ENCODE measurements around the gene MRC2. TPM values are rescaled to one million over a fixed set of nuclear protein-coding genes. Genes with fewer than 3 reads are reported as not detected.

MRC2 gene
- total RNA-seq, 1 experiment from 2014 or later = 34.3 TPM

DNA sequence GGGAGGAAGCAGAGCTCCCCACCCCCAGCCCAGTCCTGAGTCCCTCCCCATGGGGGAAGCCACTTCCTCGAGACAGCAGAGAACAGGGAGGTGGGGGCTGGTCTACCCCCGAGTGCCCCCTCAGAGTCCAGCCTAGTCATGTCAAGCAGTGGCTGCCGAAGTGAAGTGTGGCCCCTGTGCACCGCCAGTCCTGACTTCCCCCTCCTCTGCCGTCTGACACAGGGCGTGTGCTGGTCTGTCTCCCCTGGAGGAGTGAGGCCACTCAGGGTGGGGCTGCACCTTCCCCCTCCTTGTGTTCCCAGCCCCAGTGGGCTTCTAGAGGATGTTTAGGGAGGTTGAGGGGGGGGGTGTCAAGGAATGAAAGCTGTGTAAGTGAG, 46.9 kb downstream of the MRC2 start:
- no peaks in the 10 kb centered on the region for H3K27me3 ChIP-seq (replicated peaks; ENCODE audit: insufficient read depth, low read depth, low read length, poor library complexity)
- CTCF ChIA-PET = no interaction called here
- no TSS peak for BruUV-seq (replicated peaks)
- no peaks in the 10 kb centered on the region for H3K9me3 ChIP-seq (ENCODE audit: low read depth, low read length, poor library complexity, severe bottlenecking)
- H3K4me1 ChIP-seq (ENCODE audit: insufficient read depth, low read length, poor library complexity, severe bottlenecking) = no peaks in the 10 kb centered on the region
- TF ChIP-seq, protein P1, sequence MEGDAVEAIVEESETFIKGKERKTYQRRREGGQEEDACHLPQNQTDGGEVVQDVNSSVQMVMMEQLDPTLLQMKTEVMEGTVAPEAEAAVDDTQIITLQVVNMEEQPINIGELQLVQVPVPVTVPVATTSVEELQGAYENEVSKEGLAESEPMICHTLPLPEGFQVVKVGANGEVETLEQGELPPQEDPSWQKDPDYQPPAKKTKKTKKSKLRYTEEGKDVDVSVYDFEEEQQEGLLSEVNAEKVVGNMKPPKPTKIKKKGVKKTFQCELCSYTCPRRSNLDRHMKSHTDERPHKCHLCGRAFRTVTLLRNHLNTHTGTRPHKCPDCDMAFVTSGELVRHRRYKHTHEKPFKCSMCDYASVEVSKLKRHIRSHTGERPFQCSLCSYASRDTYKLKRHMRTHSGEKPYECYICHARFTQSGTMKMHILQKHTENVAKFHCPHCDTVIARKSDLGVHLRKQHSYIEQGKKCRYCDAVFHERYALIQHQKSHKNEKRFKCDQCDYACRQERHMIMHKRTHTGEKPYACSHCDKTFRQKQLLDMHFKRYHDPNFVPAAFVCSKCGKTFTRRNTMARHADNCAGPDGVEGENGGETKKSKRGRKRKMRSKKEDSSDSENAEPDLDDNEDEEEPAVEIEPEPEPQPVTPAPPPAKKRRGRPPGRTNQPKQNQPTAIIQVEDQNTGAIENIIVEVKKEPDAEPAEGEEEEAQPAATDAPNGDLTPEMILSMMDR (conservative IDR thresholded peaks at IDR 0.05; ENCODE audit: low read depth, low read length) = no peak
- no peak for TF ChIP-seq EZH2 (IDR thresholded peaks at IDR 0.05; ENCODE audit: borderline replicate concordance, low read depth, low read length, poor library complexity, severe bottlenecking)
- H3K27ac ChIP-seq (ENCODE audit: low read depth, low read length, poor library complexity, severe bottlenecking) = no peak overlapping the region
- no peak overlapping the region for H3K4me3 ChIP-seq (ENCODE audit: low read depth, low read length, poor library complexity, severe bottlenecking)
- DNase-seq (ENCODE audit: low spot score) = no peak
- no peaks in the 10 kb centered on the region for H3K36me3 ChIP-seq (ENCODE audit: insufficient read depth, low read length, poor library complexity, severe bottlenecking)
- POLR2A ChIA-PET (ENCODE audit: low non-redundant PET) = no interaction called here
- intact Hi-C loops (cut with micrococcal nuclease; ENCODE audit: unreplicated experiment) = no loop called here

DNA sequence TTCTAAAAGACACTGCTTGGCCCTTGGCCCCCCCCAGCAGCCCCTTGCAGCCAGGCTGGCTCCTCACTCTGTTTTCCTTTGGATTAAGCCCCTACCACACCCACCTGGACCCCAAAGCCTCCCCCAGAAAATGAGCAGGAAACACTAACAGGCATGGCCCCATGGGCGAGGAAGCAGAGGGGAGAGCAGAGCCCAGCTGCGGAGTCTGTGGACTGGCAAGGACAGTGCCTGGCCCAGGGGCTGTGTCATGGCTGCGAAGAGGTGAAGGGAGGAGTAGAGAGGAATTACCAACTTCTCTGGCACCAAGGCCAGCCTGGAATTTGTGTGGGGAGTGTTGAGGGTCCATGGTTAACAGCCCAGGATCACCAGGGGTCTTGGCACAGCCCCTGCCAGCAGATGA, 47.4 kb downstream of the MRC2 start:
- TF ChIP-seq, protein P1 (conservative IDR thresholded peaks at IDR 0.05; ENCODE audit: low read depth, low read length) = no peak
- no peak overlapping the region for H3K27ac ChIP-seq (ENCODE audit: low read depth, low read length, poor library complexity, severe bottlenecking)
- intact Hi-C loops (cut with micrococcal nuclease; ENCODE audit: unreplicated experiment) = no loop called here
- no peaks in the 10 kb centered on the region for H3K4me1 ChIP-seq (ENCODE audit: insufficient read depth, low read length, poor library complexity, severe bottlenecking)
- BruUV-seq (replicated peaks) = no TSS peak
- DNase-seq (ENCODE audit: low spot score) = no peak
- H3K27me3 ChIP-seq (replicated peaks; ENCODE audit: insufficient read depth, low read depth, low read length, poor library complexity) = no peaks in the 10 kb centered on the region
- no peaks in the 10 kb centered on the region for H3K9me3 ChIP-seq (ENCODE audit: low read depth, low read length, poor library complexity, severe bottlenecking)
- no peaks in the 10 kb centered on the region for H3K36me3 ChIP-seq (ENCODE audit: insufficient read depth, low read length, poor library complexity, severe bottlenecking)
- POLR2A ChIA-PET (ENCODE audit: low non-redundant PET) = no interaction called here
- no peak overlapping the region for H3K4me3 ChIP-seq (ENCODE audit: low read depth, low read length, poor library complexity, severe bottlenecking)
- CTCF ChIA-PET = no interaction called here

DNA sequence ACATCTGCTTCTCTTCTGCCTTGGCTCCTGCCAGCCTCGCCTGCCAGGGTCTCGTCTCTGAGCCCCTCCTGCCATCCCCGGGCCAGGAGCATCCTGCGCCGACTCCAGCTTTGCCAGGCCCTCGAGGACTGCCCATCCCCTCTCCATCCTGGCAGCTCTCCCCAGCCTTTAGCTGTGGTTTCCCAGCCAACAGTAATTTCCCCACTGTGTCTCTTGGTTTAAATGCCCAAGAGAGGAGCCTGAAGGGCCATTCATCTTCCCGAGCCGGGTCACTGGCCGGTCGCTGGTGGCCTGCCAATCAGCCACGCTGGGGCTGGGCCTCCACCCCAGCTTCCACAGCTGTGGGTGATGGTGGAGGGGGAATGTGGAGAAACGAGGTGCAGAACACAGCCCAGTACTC, 47.8 kb downstream of the MRC2 start:
- POLR2A ChIA-PET (ENCODE audit: low non-redundant PET) = no interaction called here
- no peak for DNase-seq (ENCODE audit: low spot score)
- TF ChIP-seq, protein P1 (conservative IDR thresholded peaks at IDR 0.05; ENCODE audit: low read depth, low read length) = no peak
- TF ChIP-seq EZH2 (IDR thresholded peaks at IDR 0.05; ENCODE audit: borderline replicate concordance, low read depth, low read length, poor library complexity, severe bottlenecking) = no peak
- Histone ChIP-seq H3K9me3 (ENCODE audit: low read depth, low read length, poor library complexity, severe bottlenecking) (no peaks in the 10 kb centered on the region), H3K4me1 (ENCODE audit: insufficient read depth, low read length, poor library complexity, severe bottlenecking) (no peaks in the 10 kb centered on the region), H3K4me3 (ENCODE audit: low read depth, low read length, poor library complexity, severe bottlenecking) (no peak overlapping the region), H3K27me3 (replicated peaks; ENCODE audit: insufficient read depth, low read depth, low read length, poor library complexity) (no peaks in the 10 kb centered on the region), H3K36me3 (ENCODE audit: insufficient read depth, low read length, poor library complexity, severe bottlenecking) (no peaks in the 10 kb centered on the region), H3K27ac (ENCODE audit: low read depth, low read length, poor library complexity, severe bottlenecking) (no peak overlapping the region)
- intact Hi-C loops (cut with micrococcal nuclease; ENCODE audit: unreplicated experiment) = no loop called here
- no TSS peak for BruUV-seq (replicated peaks)
- CTCF ChIA-PET = no interaction called here
